ENCODE measurements around the gene CETN1. TPM values are rescaled to one million over a fixed set of nuclear protein-coding genes. Genes with fewer than 3 reads are reported as not detected.

CETN1 gene
- total and polyA plus RNA-seq, 2 of the 13 experiments (the other 11 are each of a cell fraction or from before 2014, with no cell fraction given), result not detected

- no peak overlapping the region for H3K4me3 ChIP-seq (replicated peaks in 1 of 3; ENCODE audit: insufficient read depth in 1 of 3, low read depth in 2 of 3, low read length in 3 of 3)
- ATAC-seq (no peak), FAIRE-seq (no peak), DNase-seq (ENCODE audit: low spot score) (no peak)
- H3K27ac ChIP-seq (ENCODE audit: extremely low read length, insufficient read depth, low read length), result no peak overlapping the region
- ChIA-PET CTCF (ENCODE audit: low intra/inter-chr PET ratio, low total read pairs) (no interaction called here), POLR2A (no interaction called here)
- H3K4me1 ChIP-seq (ENCODE audit: insufficient read depth, low read length), result peaks cover 16% of the 10 kb centered on the region
- no peaks in the 10 kb centered on the region for H3K79me2 ChIP-seq (ENCODE audit: insufficient read depth, low read length)
- no peak overlapping the region for H3K9ac ChIP-seq (ENCODE audit: insufficient read depth, low read depth, low read length)
- H2AFZ ChIP-seq (ENCODE audit: low read length), result no peak overlapping the region
- 0 out of 5 replicates have a peak, but pooled peaks cover 0 to 3% of the 10 kb centered on the region in 2 experiments for H3K27me3 ChIP-seq (ENCODE audit: control insufficient read depth in 1 of 2, insufficient read depth in 2 of 2, low read length in 2 of 2)
- 36% methylated on average over 4 of the region's 4 CpGs for WGBS (ENCODE audit: low lambda C conversion rate)
- peaks cover 6% of the 10 kb centered on the region for H3K9me3 ChIP-seq (ENCODE audit: low read length)
- no peak overlapping the region for H3K4me2 ChIP-seq (ENCODE audit: low read depth, low read length)
- no peaks in the 10 kb centered on the region for H4K20me1 ChIP-seq (ENCODE audit: insufficient read depth, low read length)
- no TSS peak for BruUV-seq (replicated peaks)
- in situ Hi-C loops (cut with HindIII; ENCODE audit: extremely low pct_ligation_motif_present, low pct_unique_long_range_greater_than_20kb) (no loop called here), intact Hi-C loops (cut with micrococcal nuclease; ENCODE audit: unreplicated experiment) (no loop called here)
- H3K36me3 ChIP-seq (replicated peaks in 1 of 2; ENCODE audit: control insufficient read depth in 1 of 2, insufficient read depth in 2 of 2, low read length in 2 of 2), result no peaks in the 10 kb centered on the region
- TF ChIP-seq ZNF343 (CRISPR knock-in tag; IDR thresholded peaks at IDR 0.05), result no peak
These were observed 14.9 kb downstream of the CETN1 start for GRCh38 chr18:595068-595467.

GRCh38 chr18:595571-595970, 15.4 kb downstream of the CETN1 start:
- H3K79me2 ChIP-seq (ENCODE audit: insufficient read depth, low read length), result no peaks in the 10 kb centered on the region
- H3K9ac ChIP-seq (ENCODE audit: insufficient read depth, low read depth, low read length), result no peak overlapping the region
- 0 out of 5 replicates have a peak, but pooled peaks cover 0 to 3% of the 10 kb centered on the region in 2 experiments for H3K27me3 ChIP-seq (ENCODE audit: control insufficient read depth in 1 of 2, insufficient read depth in 2 of 2, low read length in 2 of 2)
- ATAC-seq (no peak), DNase-seq (ENCODE audit: low spot score) (no peak), FAIRE-seq (no peak)
- POLR2A ChIA-PET, result no interaction called here
- peak; percentile 63 for TF ChIP-seq CREB1 (IDR thresholded peaks at IDR 0.05)
- TF ChIP-seq CREB1 (CRISPR knock-in tag; IDR thresholded peaks at IDR 0.05), result no peak
- TF ChIP-seq ATF7 (IDR thresholded peaks at IDR 0.05), result peak; percentile 87
- TF ChIP-seq ATF7 (CRISPR knock-in tag; IDR thresholded peaks at IDR 0.05), result no peak
- TF ChIP-seq CENPBD1 (CRISPR knock-in tag; IDR thresholded peaks at IDR 0.05; ENCODE audit: borderline replicate concordance, low read depth), result no peak
- no peak overlapping the region for H2AFZ ChIP-seq (ENCODE audit: low read length)
- no TSS peak for BruUV-seq (replicated peaks)
- peak overlapping the region in 1 of 3 experiments; percentile 64; a peak in 1 of 6 replicates for H3K4me3 ChIP-seq (replicated peaks in 1 of 3; ENCODE audit: insufficient read depth in 1 of 3, low read depth in 2 of 3, low read length in 3 of 3)
- WGBS (ENCODE audit: low lambda C conversion rate), result 39% methylated on average over 1 of the region's 1 CpG
- H3K36me3 ChIP-seq (replicated peaks in 1 of 2; ENCODE audit: control insufficient read depth in 1 of 2, insufficient read depth in 2 of 2, low read length in 2 of 2), result no peaks in the 10 kb centered on the region
- peaks cover under 1% of the 10 kb centered on the region; the same call in 1 of the 2 replicates for H3K9me3 ChIP-seq (ENCODE audit: low read length)
- peaks cover 16% of the 10 kb centered on the region for H3K4me1 ChIP-seq (ENCODE audit: insufficient read depth, low read length)
- no peak overlapping the region for H3K27ac ChIP-seq (ENCODE audit: extremely low read length, insufficient read depth, low read length)
- H3K4me2 ChIP-seq (ENCODE audit: low read depth, low read length), result peak overlapping the region; percentile 89; the same call in 1 of the 2 replicates
- in situ Hi-C loops (cut with HindIII; ENCODE audit: extremely low pct_ligation_motif_present, low pct_unique_long_range_greater_than_20kb) (no loop called here), intact Hi-C loops (cut with micrococcal nuclease; ENCODE audit: unreplicated experiment) (no loop called here)
- CTCF ChIA-PET (ENCODE audit: low intra/inter-chr PET ratio, low total read pairs), result no interaction called here
- no peaks in the 10 kb centered on the region for H4K20me1 ChIP-seq (ENCODE audit: insufficient read depth, low read length)

Measured in HepG2 (cell line).